Aorta (tissue), 5 donors: ENCODE results near the gene FHIT. TPM values are rescaled to one million over a fixed set of nuclear protein-coding genes. Genes with fewer than 3 reads are reported as not detected.

Source experiments
- ATAC-seq: fragments of 200-7000 bp; cut with Tn5 transposase; one replicate; pipeline ENCODE4 v1.9.1; 2022; ENCODE audit warnings: moderate library complexity; ENCODE audit not compliant: low FRiP score
- DNase-seq, 2 donors: peaks; one replicate each; pipeline ENCODE4 v3.0.0-alpha.2; 2020
- H3K27ac ChIP-seq, 2 donors: one replicate each; pipeline ENCODE4 v1.5.1; 2013; ENCODE audit warnings: low read length in 2 of 2, mild to moderate bottlenecking in 2 of 2, moderate library complexity in 2 of 2, control low read depth in 1 of 2, inconsistent platforms in 1 of 2, low read depth in 1 of 2
- H3K27me3 ChIP-seq, 2 donors: one replicate each; pipeline ENCODE4 v1.6.1; 2013; ENCODE audit warnings: control low read depth in 1 of 2, low read length in 1 of 2, mild to moderate bottlenecking in 1 of 2, moderate library complexity in 1 of 2; ENCODE audit not compliant: insufficient read depth in 2 of 2, control insufficient read depth in 1 of 2
- H3K36me3 ChIP-seq, 2 donors: one replicate each; pipeline ENCODE4 v1.6.1; 2013; ENCODE audit warnings: control low read depth in 1 of 2, low read length in 1 of 2, mild to moderate bottlenecking in 1 of 2; ENCODE audit not compliant: insufficient read depth in 2 of 2, control insufficient read depth in 1 of 2
- H3K4me1 ChIP-seq, 2 donors: one replicate each; pipeline ENCODE4 v1.6.1; 2013; ENCODE audit warnings: low read length in 2 of 2, control low read depth in 1 of 2, mild to moderate bottlenecking in 1 of 2, moderate library complexity in 1 of 2; ENCODE audit not compliant: insufficient read depth in 2 of 2, control insufficient read depth in 1 of 2
- H3K4me3 ChIP-seq, 2 donors: one replicate each; pipeline ENCODE4 v1.5.1; 2013; ENCODE audit warnings: low read length in 2 of 2, control low read depth in 1 of 2, mild to moderate bottlenecking in 1 of 2
- H3K9me3 ChIP-seq: one replicate; pipeline ENCODE4 v1.6.1; 2013; ENCODE audit warnings: mild to moderate bottlenecking, low read length; ENCODE audit not compliant: control insufficient read depth
- WGBS, 2 donors: extraction: QIAGEN DNeasy Blood & Tissue Kit; methylation state at CpG; one replicate each; pipeline ENCODE4 v1.1.7; 2013; 5-methylcytosine and 5-hydroxymethylcytosine counted together
- intact Hi-C, 2 donors: fragments of 100-400 bp; cut with DNase I; formaldehyde crosslinking; loops; one replicate each; pipeline versions ENCODE4 v1.14.2 to v1.15.0; 2022
- polyA plus RNA-seq, 2 donors: library from polyadenylated mRNA; stranded (reverse); fragments of 200-250 nt; gene quantifications; one replicate each; pipeline ENCODE4 v1.2.3, GENCODE V29; 2013
- total RNA-seq, 2 donors: library from RNA; stranded (reverse); fragmentation: NEBNext Ultra II Directional; extraction: Animal tissue kit (Norgen Biotek cat#: 25700); gene quantifications; one replicate each; pipeline ENCODE4 v1.2.1, GENCODE V29; 2021
- donor health status: healthy with polysubstance abuse.
- donor health status: Bipolar disorder and iron deficiency.
- donor health status: DM: no; HTN: no; CAD: no.
- donor health status: DM: no; HTN: no; CAD: no.
- donor health status: DM: yes; HTN: yes; CAD: no.

The FHIT gene
- total and polyA plus RNA-seq, 4 donors: 1.1 to 9.2 (median 3.0) TPM

- Histone ChIP-seq H3K27ac (no peak overlapping the region), H3K36me3 (no peaks in the 10 kb centered on the region), H3K4me3 (no peak overlapping the region), H3K4me1 (peaks cover 0 to 3% of the 10 kb centered on the region in 2 donors), H3K9me3 (peaks cover 1% of the 10 kb centered on the region), H3K27me3 (no peaks in the 10 kb centered on the region)
- intact Hi-C loops: no loop called here
- no peak for ATAC-seq
- WGBS, 2 donors: 85 to 88% methylated on average over 4 of the region's 4 CpGs
- no peak for DNase-seq
Measured at GRCh38 chr3:60228823-60229222, 1022.4 kb downstream of the FHIT start.

- H3K27me3 ChIP-seq: no peaks in the 10 kb centered on the region
- ATAC-seq (no peak), DNase-seq (no peak)
- H3K4me3 ChIP-seq: no peak overlapping the region
- H3K4me1 ChIP-seq: peaks cover 0 to 3% of the 10 kb centered on the region in 2 donors
- peaks cover 1% of the 10 kb centered on the region for H3K9me3 ChIP-seq
- intact Hi-C loops: no loop called here
- H3K36me3 ChIP-seq: no peaks in the 10 kb centered on the region
- H3K27ac ChIP-seq: no peak overlapping the region
- 74 to 76% methylated on average over 2 of the region's 2 CpGs for WGBS, 2 donors
Measured at GRCh38 chr3:60226912-60227311, 1024.3 kb downstream of the FHIT start.

DNA sequence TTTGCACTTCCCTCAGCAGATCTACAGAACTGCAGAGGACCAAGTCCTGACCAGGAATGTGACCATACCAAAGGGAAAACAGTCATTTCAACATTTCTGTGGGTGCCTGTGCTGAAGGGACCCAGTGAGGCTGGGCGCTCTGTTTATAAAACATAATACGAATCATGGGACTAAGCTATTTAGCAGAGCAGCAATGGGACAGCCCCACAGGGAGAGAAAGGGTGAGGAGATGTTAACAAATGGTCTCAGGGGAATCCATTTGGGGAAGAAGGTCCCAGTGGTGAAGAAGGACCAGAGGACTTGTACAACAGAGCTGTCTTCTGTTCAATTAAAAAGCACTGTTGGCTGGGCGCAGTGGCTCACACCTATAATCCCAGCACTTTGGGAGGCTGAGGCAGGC, 1025.4 kb downstream of the FHIT start:
- Histone ChIP-seq H3K9me3 (peaks cover 1% of the 10 kb centered on the region), H3K4me1 (peaks cover 0 to 3% of the 10 kb centered on the region in 2 donors), H3K27me3 (no peaks in the 10 kb centered on the region), H3K36me3 (no peaks in the 10 kb centered on the region), H3K27ac (no peak overlapping the region), H3K4me3 (no peak overlapping the region)
- no peak for DNase-seq
- no peak for ATAC-seq
- 94 to 95% methylated on average over 3 of the region's 3 CpGs for WGBS, 2 donors
- intact Hi-C loops: no loop called here

DNA sequence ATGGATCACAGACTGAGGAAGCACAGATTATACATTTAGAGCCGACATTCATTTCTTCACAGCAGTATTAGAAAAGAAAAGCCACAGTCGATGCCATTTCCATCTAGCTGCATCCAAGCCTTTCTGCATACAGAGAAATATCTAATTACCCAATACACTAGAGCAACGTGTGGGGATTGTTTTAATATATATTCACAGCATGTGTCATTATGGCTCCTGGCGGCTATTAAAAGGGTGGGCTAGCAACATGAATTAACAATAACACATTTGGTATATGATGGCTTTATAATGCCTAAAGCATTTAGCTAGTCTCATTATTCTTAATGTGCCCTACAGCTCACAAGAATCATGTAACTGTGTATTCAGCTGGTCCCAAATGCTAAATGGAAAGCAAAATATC, 1030.5 kb downstream of the FHIT start:
- no peak for DNase-seq
- Histone ChIP-seq H3K4me1 (no peaks in the 10 kb centered on the region), H3K27me3 (no peaks in the 10 kb centered on the region), H3K9me3 (peaks cover 1% of the 10 kb centered on the region), H3K27ac (no peak overlapping the region), H3K4me3 (no peak overlapping the region), H3K36me3 (no peaks in the 10 kb centered on the region)
- intact Hi-C loops: no loop called here
- WGBS, 2 donors: 94 to 95% methylated on average over 4 of the region's 4 CpGs
- no peak for ATAC-seq

- Histone ChIP-seq H3K27ac (no peak overlapping the region), H3K36me3 (no peaks in the 10 kb centered on the region), H3K27me3 (no peaks in the 10 kb centered on the region), H3K9me3 (no peaks in the 10 kb centered on the region), H3K4me3 (no peak overlapping the region), H3K4me1 (no peaks in the 10 kb centered on the region)
- intact Hi-C loops: no loop called here
- WGBS, 2 donors: 94 to 95% methylated on average over 2 of the region's 2 CpGs
- DNase-seq: no peak
- no peak for ATAC-seq
Measured at GRCh38 chr3:60219501-60219900, 1031.8 kb downstream of the FHIT start.

DNA sequence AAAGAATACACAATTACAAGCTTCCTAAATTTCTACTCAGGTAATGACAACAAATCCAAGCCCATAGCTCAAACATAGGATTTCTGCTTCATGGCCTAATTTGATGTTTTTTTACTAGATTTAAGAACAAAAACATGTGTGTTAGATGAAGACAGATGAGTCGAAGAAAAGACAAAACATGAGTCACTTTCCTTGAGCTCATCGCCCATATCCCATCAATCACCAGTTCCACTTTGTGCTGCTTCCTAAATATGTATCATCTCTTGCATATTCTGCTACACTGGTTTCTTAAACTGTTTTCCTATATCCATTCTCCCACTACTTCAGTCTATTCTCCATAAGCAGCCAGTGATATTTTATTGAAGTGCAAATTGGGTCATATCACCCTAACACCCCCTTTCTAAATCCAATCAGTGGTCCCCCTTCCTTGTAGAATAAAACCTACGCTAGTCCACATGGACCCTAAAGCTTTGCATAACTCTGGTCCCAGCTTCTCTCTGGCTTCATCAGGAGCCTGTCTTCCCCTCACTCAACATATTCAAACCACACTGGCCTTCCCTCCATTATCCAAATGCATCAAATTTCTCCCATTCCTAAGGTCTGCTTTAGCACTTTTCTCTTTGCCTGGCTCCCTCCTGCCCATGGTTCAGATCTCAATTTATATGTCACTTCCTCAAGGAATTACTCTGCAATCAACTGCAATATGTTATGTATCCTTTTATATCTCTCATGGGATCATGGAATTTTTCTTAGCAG, 1033.9 kb downstream of the FHIT start:
- 94 to 96% methylated on average over 3 of the region's 3 CpGs for WGBS, 2 donors
- Histone ChIP-seq H3K4me1 (no peaks in the 10 kb centered on the region), H3K27ac (no peak overlapping the region), H3K9me3 (no peaks in the 10 kb centered on the region), H3K4me3 (no peak overlapping the region), H3K27me3 (no peaks in the 10 kb centered on the region), H3K36me3 (no peaks in the 10 kb centered on the region)
- no peak for DNase-seq
- ATAC-seq: no peak
- intact Hi-C loops: no loop called here

DNA sequence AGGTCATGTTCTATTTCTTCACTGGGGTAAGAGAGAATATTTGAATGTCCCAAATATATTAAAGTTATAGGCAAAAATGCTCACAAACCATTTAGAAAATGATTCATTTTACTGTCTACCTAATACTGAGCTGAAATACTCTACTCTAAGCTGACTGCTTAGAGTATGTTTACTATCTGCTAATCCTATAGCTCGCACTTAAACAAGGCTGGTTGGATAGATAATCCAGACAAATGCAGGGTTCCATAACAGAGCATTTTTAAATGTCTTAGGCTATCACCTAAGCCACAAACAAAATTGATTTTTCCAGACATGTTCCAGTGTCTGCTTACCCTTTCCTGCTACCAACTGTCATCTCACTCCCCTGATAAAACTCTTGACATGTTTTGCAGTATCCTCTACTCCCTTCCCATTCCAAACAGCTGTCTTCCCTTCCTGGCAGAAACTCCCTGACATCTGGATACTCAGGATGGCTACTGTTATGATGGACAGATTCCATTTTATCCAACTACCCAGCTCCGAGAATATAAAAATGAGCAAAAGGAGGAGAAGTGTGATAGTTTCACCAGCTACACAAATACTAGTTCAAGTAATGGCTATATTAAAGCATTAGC, 1034.7 kb downstream of the FHIT start:
- H3K4me1 ChIP-seq: no peaks in the 10 kb centered on the region
- no peaks in the 10 kb centered on the region for H3K36me3 ChIP-seq
- no peaks in the 10 kb centered on the region for H3K27me3 ChIP-seq
- intact Hi-C loops: no loop called here
- ATAC-seq: no peak
- no peak overlapping the region for H3K4me3 ChIP-seq
- DNase-seq: no peak
- H3K9me3 ChIP-seq: no peaks in the 10 kb centered on the region
- no peak overlapping the region for H3K27ac ChIP-seq
- 88 to 90% methylated on average over 2 of the region's 2 CpGs for whole genome bisulfite sequencing, 2 donors

GRCh38 chr3:60215946-60216345, 1035.3 kb downstream of the FHIT start:
- Histone ChIP-seq H3K27ac (no peak overlapping the region), H3K36me3 (no peaks in the 10 kb centered on the region), H3K9me3 (no peaks in the 10 kb centered on the region), H3K27me3 (no peaks in the 10 kb centered on the region), H3K4me3 (no peak overlapping the region), H3K4me1 (no peaks in the 10 kb centered on the region)
- DNase-seq: no peak
- intact Hi-C loops: no loop called here
- no peak for ATAC-seq
- WGBS, 2 donors: 62 to 74% methylated on average over 1 of the region's 1 CpG

GRCh38 chr3:60207905-60208304, 1043.3 kb downstream of the FHIT start:
- no peak overlapping the region for H3K4me3 ChIP-seq
- H3K36me3 ChIP-seq: no peaks in the 10 kb centered on the region
- WGBS, 2 donors: 74 to 83% methylated on average over 2 of the region's 2 CpGs
- no peak for DNase-seq
- no peak overlapping the region for H3K27ac ChIP-seq
- H3K4me1 ChIP-seq: no peaks in the 10 kb centered on the region
- intact Hi-C loops: no loop called here
- no peaks in the 10 kb centered on the region for H3K9me3 ChIP-seq
- no peak for ATAC-seq
- no peaks in the 10 kb centered on the region for H3K27me3 ChIP-seq
